KOPT-K1 (cell line): ENCODE results near the gene USB1.

Experiments
- H3K27ac ChIP-seq: fragments of 200-600 bp; sonication (generic); 2 replicates; pipeline ENCODE4 v1.5.1; 2016; ENCODE audit warnings: antibody characterized with exemption, mild to moderate bottlenecking, low read depth, low read length; ENCODE audit not compliant: poor library complexity, severe bottlenecking
- H3K36me3 ChIP-seq: fragments of 200-600 bp; sonication (generic); 2 replicates; pipeline ENCODE4 v1.5.1; 2017; ENCODE audit warnings: antibody characterized with exemption, mild to moderate bottlenecking, low read length, moderate library complexity; ENCODE audit not compliant: insufficient read depth
- H3K9me3 ChIP-seq: fragments of 200-600 bp; sonication (generic); 2 replicates; pipeline ENCODE4 v1.5.1; 2017; ENCODE audit warnings: antibody characterized with exemption, low read length, mild to moderate bottlenecking; ENCODE audit not compliant: insufficient read depth, poor library complexity, severe bottlenecking

Gene USB1

DNA sequence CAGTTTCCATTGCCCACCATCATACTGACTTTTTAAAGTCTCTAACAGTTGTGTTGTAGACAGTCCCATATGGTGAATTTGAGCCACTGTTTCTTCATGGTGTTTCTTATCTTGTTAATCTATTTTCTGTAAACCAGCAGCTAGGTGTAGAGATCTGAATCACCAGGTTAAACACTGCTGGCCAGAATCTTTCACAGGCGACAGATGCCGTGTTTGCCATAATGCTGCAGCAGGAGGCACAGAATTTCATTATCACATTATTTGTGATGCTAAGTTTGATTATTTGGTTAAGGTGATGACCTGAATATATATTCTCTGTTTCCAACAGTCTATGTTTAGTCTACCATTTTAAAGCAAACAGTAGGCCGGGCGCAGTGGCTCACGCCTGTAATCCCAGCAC, 18.8 kb upstream of the USB1 start:
- H3K36me3 ChIP-seq: no peaks in the 10 kb centered on the region
- no peaks in the 10 kb centered on the region for H3K9me3 ChIP-seq
- H3K27ac ChIP-seq: no peak overlapping the region

DNA sequence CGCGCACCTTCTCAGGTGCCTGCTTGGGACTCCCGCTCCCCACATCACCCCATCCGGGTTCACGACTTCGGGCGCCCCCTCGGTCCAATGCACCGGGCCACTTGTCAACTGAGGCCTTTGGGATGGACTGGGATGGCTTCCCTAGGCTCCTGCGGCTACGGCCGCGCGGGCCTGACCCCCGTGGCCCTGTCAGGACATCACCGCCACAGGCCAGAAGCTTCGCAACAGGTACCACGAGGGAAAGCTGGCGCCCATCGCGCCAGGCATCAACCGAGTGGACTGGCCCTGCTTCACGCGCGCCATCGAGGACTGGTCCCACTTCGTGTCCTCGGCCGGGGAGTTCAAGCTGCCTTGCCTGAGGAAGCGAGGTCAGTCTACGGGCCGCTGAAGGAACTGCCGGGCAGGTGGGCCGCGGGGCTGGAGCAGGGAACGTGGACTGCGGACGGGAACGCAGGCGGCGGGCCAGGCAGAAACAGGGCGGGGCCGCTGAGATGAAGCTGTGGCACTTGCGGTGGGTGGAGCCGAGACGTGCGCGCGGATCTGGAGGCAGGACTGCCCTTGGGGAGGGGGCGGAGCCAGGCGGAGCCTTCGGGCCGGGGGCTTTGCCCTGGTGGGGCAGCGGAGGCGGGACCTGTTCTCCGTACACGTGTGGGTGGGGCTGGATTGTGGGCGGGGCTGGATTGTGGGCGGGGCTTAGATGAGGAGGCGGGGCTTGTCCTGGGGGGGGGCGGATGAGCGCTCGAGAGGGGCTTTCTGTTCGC, 16.6 kb upstream of the USB1 start:
- no peaks in the 10 kb centered on the region for H3K9me3 ChIP-seq
- no peak overlapping the region for H3K27ac ChIP-seq
- H3K36me3 ChIP-seq: no peaks in the 10 kb centered on the region

DNA sequence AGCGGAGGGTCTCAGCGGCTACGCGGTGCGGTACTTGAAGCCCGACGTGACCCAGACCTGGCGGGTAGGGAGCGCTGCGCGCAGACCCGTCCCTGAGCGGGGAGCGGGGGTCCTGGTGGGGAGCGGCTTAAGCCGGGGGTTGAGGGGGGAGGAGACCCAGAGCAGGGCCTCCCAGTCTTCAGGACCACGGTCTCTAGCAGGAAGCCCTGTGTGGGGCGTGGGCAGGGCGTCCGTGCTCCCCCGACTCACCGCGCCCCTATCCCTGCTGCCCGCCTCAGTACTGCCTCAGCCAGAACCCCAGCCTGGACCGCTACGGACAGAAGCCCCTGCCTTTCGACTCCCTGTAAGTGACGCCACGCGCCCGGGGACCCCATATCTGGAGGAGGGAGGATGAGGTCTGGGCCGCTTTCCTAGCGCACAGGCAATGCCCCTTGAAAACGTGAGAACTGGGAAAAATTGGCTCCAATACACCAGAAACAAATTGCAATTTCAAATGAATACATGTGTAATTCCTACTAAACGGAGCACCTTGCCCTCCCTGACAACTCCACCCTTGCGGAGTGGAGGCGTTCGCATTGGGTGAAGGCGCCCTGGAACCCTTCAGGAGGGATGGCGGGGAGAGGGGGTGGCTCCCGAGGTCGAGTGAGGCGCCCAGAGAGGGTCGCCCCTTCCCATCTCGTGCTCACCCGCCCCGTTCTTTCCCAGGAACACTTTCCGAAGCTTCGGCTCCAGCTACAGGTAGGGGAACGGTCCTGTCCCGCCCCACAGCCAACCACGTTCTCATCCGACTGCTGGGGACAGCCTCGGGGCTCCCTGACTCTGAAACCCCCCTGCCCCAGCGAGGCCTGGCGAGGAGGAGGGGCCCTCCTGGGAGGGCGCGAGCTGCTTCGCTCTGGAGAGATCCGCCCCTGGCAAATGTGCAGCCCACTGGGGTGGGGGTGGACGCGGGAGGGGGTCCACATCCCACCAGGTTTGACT, 15.7 kb upstream of the USB1 start:
- no peaks in the 10 kb centered on the region for H3K9me3 ChIP-seq
- no peaks in the 10 kb centered on the region for H3K36me3 ChIP-seq
- no peak overlapping the region for H3K27ac ChIP-seq

DNA sequence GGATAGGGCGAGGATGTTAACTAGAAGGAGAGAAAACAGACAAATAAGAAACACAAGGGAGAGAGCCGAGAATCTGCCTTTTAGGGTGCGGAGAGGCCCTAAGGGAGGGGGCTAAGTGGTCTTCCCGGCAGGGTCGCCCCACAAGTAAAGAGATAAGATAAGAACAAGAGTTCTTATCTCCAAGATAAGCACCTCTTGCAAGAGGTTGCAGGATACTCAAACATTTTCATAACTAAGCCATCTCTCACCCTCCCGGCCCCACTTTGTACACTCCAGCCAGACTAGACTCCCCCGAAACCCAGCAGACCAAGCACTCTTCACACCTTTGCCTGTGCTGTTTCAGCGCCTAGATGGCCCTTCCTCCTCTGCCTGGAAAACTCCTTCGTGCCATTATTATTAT, 15.0 kb upstream of the USB1 start:
- H3K36me3 ChIP-seq: no peaks in the 10 kb centered on the region
- H3K27ac ChIP-seq: no peak overlapping the region
- H3K9me3 ChIP-seq: no peaks in the 10 kb centered on the region

DNA sequence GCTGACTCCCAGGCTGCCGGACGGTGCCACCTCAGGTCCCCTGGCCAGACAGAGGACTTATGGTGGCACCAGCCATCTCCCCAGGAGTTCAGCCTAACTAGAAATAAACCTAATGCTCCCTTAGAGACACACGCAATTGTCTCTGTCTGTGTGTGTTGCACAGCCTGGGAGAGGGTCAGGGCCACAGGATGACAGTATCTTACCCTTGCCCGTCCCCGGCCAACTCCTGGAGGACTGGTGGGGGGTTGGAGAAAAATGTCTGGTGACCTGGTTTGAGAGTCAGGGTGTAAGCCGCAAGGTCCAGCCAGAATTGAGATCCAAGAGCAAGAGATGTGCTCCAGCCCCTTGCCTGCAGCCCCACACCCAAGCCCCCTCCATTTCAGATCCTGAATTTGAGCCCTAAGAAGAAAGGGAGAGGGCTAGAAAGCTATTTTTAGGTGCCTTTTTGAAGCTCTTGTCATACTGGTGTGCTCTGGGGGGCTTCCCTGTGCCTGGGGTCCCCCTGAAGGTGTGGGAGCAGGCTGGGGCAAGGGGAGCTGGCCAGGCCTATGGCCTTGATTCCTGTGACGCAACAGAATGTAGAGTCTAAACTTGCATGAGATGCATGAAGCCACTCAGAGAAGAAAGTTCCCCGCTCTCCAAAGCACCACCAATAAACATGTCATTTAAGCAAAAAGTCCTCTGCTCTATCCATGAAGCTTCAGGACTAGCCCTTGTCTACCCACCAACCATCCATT, 13.6 kb upstream of the USB1 start:
- no peak overlapping the region for H3K27ac ChIP-seq
- H3K36me3 ChIP-seq: no peaks in the 10 kb centered on the region
- H3K9me3 ChIP-seq: no peaks in the 10 kb centered on the region

DNA sequence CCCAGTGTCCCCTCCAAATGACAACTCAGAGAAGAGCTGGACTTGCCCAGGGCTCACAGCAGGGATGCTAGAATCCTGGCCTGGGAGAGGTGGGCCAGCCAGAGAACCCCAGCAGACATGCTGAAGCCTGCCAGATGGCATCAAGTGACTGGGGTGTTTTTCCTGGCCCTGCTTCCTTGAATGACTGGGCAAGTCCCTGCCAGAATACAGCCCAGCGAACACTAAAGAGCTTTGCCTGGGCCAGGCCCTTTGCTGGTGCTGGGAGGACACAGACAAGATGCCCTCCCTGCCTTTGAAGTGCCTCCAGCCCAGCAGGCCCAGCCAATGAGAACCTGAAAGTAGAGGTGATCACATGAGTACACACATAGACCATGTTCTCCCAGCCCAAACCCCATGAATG, 12.3 kb upstream of the USB1 start:
- Histone ChIP-seq H3K9me3 (no peaks in the 10 kb centered on the region), H3K36me3 (peaks cover 1% of the 10 kb centered on the region; the same call in 1 of the 2 replicates), H3K27ac (no peak overlapping the region)

DNA sequence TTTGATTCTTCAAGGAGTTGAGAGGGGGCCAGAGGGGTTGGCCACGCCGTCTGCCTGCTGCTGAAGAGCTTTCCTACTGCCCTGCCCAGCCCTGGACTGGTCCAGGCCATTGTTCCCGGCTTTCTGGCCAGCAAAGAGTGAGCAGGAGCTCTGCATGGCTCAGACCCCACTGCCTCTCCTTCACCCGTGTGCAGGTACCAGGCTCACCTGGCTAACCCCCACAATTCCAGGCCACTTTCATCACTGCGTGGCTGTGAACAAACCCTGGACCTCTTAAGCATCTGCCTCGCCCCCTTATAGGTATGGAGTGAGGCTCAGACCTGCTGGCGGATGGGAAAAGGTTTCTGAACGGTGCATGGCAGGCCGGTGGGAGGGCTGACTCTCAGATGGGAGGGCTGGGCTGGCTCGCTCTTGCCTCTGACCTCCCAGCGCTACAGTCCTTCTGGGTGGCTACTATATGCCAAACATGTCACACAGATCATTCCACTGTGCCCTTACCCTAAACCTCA, 9.6 kb upstream of the USB1 start:
- Histone ChIP-seq H3K27ac (no peak overlapping the region), H3K9me3 (no peaks in the 10 kb centered on the region), H3K36me3 (peaks cover 23% of the 10 kb centered on the region)

DNA sequence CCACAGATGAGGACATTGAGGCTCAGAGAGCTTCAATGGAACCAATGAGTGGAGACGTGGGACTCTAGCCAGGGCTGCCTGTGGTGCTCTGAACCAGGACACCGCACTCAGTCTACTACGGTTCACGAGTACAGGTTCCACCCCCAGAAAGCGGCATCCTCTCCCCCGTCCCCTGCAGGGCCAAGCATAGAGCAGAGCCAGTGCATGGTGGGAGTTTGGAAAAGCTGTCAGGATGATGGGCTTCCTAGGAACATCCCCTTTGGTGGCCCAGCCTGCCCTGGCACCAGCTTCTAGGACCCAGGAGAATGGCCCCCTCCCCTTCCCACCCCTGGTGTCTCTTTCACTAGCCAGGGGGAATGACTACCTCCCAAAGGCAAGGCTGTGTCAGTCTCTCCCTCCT, 9.1 kb upstream of the USB1 start:
- peaks cover 27% of the 10 kb centered on the region for H3K36me3 ChIP-seq
- H3K9me3 ChIP-seq: no peaks in the 10 kb centered on the region
- H3K27ac ChIP-seq: no peak overlapping the region

DNA sequence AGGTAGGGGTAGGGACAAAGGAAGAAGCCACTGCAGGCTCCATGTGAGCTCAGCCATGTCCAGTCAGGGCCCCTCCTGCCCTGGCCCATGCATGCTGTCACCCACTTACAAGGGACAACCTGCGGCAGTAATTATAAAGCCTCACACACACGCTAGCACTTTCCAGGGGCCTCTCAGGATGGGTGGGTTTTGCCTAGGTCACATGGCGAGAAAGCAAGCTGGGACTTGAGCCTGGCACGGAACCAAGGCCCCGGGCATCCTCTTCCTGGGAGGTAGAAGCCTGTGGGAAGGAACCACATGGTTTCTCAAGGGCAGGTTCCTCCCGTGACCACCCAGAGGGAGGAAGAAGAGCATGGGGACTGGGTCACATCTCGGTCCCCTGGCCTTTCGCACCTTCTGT, 7.8 kb upstream of the USB1 start:
- H3K27ac ChIP-seq: no peak overlapping the region
- H3K36me3 ChIP-seq: peaks cover 38% of the 10 kb centered on the region
- no peaks in the 10 kb centered on the region for H3K9me3 ChIP-seq

DNA sequence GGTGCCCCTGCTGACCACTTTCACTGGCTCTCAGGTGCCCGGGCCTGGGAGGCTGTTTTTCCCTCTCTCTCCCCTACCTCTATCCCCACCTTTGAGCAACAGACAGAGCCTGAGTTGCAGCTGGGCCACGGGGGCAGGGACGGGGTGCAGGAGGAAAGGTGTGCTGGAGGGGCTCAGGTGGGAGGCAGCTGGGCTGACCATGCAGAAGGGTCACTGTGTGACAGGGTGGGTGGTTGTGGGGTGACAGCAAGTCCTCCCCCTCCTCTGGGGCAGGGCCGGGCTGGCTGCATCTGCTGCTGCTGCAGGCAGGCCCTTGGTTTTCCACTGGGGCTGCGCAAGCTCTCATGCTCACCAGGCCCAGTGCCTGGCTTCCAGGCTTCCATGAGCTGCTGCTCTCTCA, 7.3 kb upstream of the USB1 start:
- peaks cover 38% of the 10 kb centered on the region for H3K36me3 ChIP-seq
- H3K27ac ChIP-seq: no peak overlapping the region
- H3K9me3 ChIP-seq: no peaks in the 10 kb centered on the region

DNA sequence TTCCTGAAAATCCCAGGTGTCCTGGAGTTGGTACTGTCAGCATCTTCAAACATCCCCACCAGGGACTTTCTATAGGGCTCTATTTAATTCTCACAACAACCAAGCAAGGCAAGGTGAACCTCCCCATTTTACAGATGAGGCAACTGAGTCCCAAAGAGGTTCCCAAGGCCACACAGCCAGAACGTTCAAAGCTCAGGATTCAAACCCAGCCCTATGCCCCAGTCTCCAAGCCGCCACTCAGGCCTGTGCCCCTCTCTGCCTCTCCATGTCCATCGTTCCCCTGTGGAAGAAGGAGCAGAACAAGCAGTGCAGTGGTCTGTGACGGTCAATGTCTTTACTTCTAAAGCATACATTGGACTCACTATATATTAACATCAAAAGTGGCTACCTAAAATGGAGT, 6.8 kb upstream of the USB1 start:
- H3K9me3 ChIP-seq: no peaks in the 10 kb centered on the region
- peaks cover 38% of the 10 kb centered on the region for H3K36me3 ChIP-seq
- H3K27ac ChIP-seq: no peak overlapping the region

DNA sequence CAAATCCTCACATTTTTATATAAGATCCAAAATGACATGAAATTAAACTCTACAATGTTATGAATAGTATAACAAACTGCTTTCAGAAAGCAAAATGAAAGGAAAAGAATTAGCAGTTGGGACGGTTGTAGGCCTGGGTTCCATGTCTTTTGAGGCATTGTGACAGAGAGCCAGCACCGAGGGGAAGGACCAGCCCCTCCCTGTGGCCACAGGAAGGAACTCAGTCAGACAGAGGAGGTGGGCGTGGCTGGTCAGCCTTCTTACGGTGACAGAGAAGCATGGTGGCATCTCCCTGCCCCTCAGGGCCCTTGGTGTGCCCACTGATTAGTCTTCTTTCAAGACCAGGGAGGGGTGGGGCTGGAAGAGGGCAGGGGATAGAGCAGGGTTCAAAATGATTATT, 6.4 kb upstream of the USB1 start:
- H3K36me3 ChIP-seq: peaks cover 38% of the 10 kb centered on the region
- H3K27ac ChIP-seq: no peak overlapping the region
- H3K9me3 ChIP-seq: no peaks in the 10 kb centered on the region

DNA sequence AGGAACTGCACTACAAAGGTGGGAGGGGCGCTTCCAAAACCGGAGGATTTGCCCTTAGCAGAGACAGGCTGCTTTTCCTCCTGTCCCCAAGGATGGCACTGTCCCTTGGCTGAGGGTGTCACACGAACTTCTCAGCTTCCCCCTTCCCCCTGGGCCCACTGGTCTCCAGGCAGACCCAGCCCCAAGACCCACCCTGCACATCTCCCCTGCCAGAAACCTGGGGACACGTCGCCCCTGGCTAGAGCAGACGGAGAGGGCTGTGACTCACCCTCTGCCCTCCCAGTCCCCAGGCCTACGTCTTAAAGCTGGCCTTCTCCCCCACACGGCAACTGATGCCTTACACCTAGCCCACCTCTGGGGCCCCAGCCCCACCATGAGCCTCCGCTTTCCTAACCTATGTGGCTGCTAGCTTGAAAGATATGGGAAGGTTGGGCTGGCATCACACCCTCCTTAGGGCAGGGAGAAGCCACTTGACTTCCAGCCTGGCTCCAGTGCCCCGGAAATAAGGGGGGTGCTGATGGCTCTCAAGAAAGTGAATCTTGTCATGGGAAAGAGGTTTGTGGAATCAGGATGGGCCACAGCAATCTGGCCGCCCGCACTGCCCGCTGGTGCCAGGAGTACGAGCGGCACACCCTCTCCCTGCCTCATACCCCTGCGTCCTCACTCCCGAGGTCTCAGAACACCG, 5.3 kb upstream of the USB1 start:
- Histone ChIP-seq H3K9me3 (no peaks in the 10 kb centered on the region), H3K36me3 (peaks cover 38% of the 10 kb centered on the region), H3K27ac (no peak overlapping the region)

DNA sequence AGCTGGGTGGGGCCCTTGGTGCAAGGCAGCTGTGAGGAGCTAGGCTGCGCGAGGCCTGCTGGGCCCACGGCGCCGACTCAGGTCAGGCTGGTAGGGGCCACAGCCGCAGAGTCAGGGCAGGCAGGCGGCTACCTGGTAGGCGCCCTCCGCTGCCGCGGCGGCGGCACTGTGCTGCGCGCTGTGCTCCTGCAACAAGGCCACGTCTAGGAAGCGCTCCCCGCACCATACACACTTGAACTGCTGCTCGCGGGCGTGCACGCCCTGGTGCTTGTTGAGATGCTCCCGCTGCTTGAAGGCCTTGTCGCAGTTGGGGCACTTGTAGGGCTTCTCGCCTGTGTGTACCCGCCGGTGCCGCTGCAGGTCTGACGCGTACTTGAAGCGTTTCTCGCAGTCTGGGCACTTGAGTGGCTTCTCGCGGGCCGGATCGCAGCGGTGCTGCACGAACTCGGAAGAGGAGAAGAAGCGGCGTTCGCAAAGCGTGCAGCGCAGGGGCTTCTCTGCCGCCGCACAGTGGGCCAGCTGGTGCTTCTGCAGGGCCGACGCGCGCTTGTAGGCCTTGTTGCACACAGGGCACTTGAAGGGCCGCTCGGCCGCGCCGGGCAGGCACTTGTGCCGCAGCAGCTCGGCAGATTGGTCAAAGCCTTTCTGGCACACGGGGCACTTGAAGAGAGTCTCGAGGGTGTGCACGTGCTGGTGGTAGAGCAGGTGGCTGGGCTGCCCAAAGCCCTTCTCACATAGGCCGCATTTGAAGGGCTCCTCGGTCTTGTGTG, 4.6 kb upstream of the USB1 start:
- Histone ChIP-seq H3K27ac (no peak overlapping the region), H3K36me3 (peaks cover 38% of the 10 kb centered on the region), H3K9me3 (no peaks in the 10 kb centered on the region)
